AG09319 (cell line): ENCODE measurements around the gene BBS2.

Source experiments
- DNase-seq: peaks from one replicate; pipeline ENCODE4 v3.0.0-alpha.2; 2010; ENCODE audit warnings: low read depth; ENCODE audit errors: extremely low read depth
- CTCF ChIP-seq: IDR thresholded peaks from 2 replicates; pipeline ENCODE4 v1.5.1; 2011; ENCODE audit warnings: low read depth, mild to moderate bottlenecking, inconsistent platforms, low read length, moderate library complexity

The BBS2 gene

GRCh38 chr16:56477096-56477878 lies 42.5 kb downstream of the BBS2 start:
- peak; percentile 49 for DNase-seq
- TF ChIP-seq CTCF = no peak

GRCh38 chr16:56475201-56475600 lies 44.6 kb downstream of the BBS2 start:
- DNase-seq = no peak

GRCh38 chr16:56470666-56471065 lies 49.2 kb downstream of the BBS2 start:
- no peak for DNase-seq
- TF ChIP-seq CTCF = no peak

More at GRCh38 chr16:56475201-56475600, 44.6 kb downstream of the BBS2 start:
- TF ChIP-seq CTCF = no peak

- no peak for TF ChIP-seq CTCF
- DNase-seq = no peak
Observed at GRCh38 chr16:56470232-56470631, 49.6 kb downstream of the BBS2 start.

GRCh38 chr16:56469748-56470147 lies 50.1 kb downstream of the BBS2 start:
- DNase-seq = no peak
- no peak for TF ChIP-seq CTCF

GRCh38 chr16:56468800-56469199 lies 51.0 kb downstream of the BBS2 start:
- no peak for DNase-seq
- no peak for TF ChIP-seq CTCF

GRCh38 chr16:56466344-56466743 lies 53.5 kb downstream of the BBS2 start:
- no peak for TF ChIP-seq CTCF
- DNase-seq = no peak
